Uterus (tissue), 4 donors: ENCODE data around the gene BPGM. TPM values are rescaled to one million over a fixed set of nuclear protein-coding genes. Genes with fewer than 3 reads are reported as not detected.

ENCODE experiments used
- DNase-seq, 2 donors: peaks; one replicate each; pipeline ENCODE4 v3.0.0-alpha.2; 2019 to 2020
- H3K27ac ChIP-seq, 2 donors: fragments of 200-600 bp; sonication (generic); 1 replicate in 1 of 2; 2 replicates in 1 of 2; pipeline ENCODE4 v1.5.1; 2016 to 2018
- H3K27me3 ChIP-seq, 2 donors: fragments of 200-600 bp; sonication (generic); one replicate each; pipeline ENCODE4 v1.5.1; 2018 to 2019; ENCODE audit warnings: control low read depth in 1 of 2
- H3K36me3 ChIP-seq, 2 donors: fragments of 200-600 bp; sonication (generic); one replicate each; pipeline ENCODE4 v1.5.1; 2019; ENCODE audit warnings: control low read depth in 1 of 2
- H3K4me1 ChIP-seq, 2 donors: fragments of 200-600 bp; sonication (generic); one replicate each; pipeline ENCODE4 v1.5.1; 2018 to 2019; ENCODE audit warnings: control low read depth in 1 of 2
- H3K4me3 ChIP-seq, 2 donors: fragments of 200-600 bp; sonication (generic); 1 replicate in 1 of 2; 2 replicates in 1 of 2; pipeline ENCODE4 v1.5.1; 2018 to 2019; ENCODE audit warnings: mild to moderate bottlenecking in 1 of 2
- H3K9me3 ChIP-seq, 2 donors: fragments of 200-600 bp; sonication (generic); one replicate each; pipeline ENCODE4 v1.5.1; 2019; ENCODE audit warnings: control low read depth in 1 of 2
- CTCF ChIP-seq, 4 experiments: fragments of 200-600 bp in 2 of 4; fragments of 450-650 bp in 2 of 4; sonication (generic) in 2 of 4; IDR thresholded peaks; one replicate each; pipeline ENCODE4 v1.5.1; 2016 to 2019; ENCODE audit warnings: antibody characterized with exemption in 4 of 4, mild to moderate bottlenecking in 2 of 4, moderate library complexity in 1 of 4
- POLR2A ChIP-seq, 2 donors: fragments of 450-650 bp; IDR thresholded peaks; one replicate each; pipeline ENCODE4 v1.6.1; 2016; ENCODE audit warnings: antibody characterized with exemption in 2 of 2, mild to moderate bottlenecking in 1 of 2, moderate library complexity in 1 of 2
- intact Hi-C: fragments of 100-400 bp; cut with DNase I; formaldehyde crosslinking; loops from one replicate; pipeline ENCODE4 v1.15.1; 2023; ENCODE audit warnings: low total_unique reads
- total RNA-seq, 4 donors: library from RNA; depleted of rRNA in 3 of 4; stranded (reverse); fragments of >200 nt in 3 of 4; gene quantifications; one replicate each; pipeline versions ENCODE4 v1.1.0 to v1.2.4, GENCODE V29; 2014 to 2023
- donor health status: DM: yes; HTN: yes; CAD: no.

The BPGM gene
- total RNA-seq, 4 donors from 2014 or later = 11.0 to 57.4 (median 15.0) TPM

GRCh38 chr7:134720091-134720935, 73.7 kb downstream of the BPGM start:
- H3K9me3 ChIP-seq = no peaks in the 10 kb centered on the region
- H3K36me3 ChIP-seq = no peaks in the 10 kb centered on the region
- H3K4me1 ChIP-seq = peaks cover 0 to 5% of the 10 kb centered on the region in 2 donors
- peak overlapping the region; percentile 65 to 72 for H3K27ac ChIP-seq
- intact Hi-C loops = no loop called here
- no peak for DNase-seq
- H3K4me3 ChIP-seq = no peak overlapping the region
- H3K27me3 ChIP-seq = no peaks in the 10 kb centered on the region
- TF ChIP-seq CTCF (IDR thresholded peaks at IDR 0.05) (no peak), POLR2A (IDR thresholded peaks at IDR 0.05) (no peak)

GRCh38 chr7:134721171-134721570, 74.5 kb downstream of the BPGM start:
- peak overlapping the region; percentile 65 to 72 for H3K27ac ChIP-seq
- no peak for DNase-seq
- intact Hi-C loops = no loop called here

GRCh38 chr7:134722786-134723322, 76.2 kb downstream of the BPGM start:
- H3K4me1 ChIP-seq = peaks cover 0 to 5% of the 10 kb centered on the region in 2 donors
- H3K9me3 ChIP-seq = no peaks in the 10 kb centered on the region
- no peaks in the 10 kb centered on the region for H3K36me3 ChIP-seq
- no peaks in the 10 kb centered on the region for H3K27me3 ChIP-seq
- intact Hi-C loops = no loop called here
- DNase-seq = no peak
- TF ChIP-seq POLR2A (IDR thresholded peaks at IDR 0.05) = no peak
- H3K27ac ChIP-seq = peak overlapping the region; percentile 40 to 58
- H3K4me3 ChIP-seq = no peak overlapping the region

More at GRCh38 chr7:134721171-134721570, 74.5 kb downstream of the BPGM start:
- Histone ChIP-seq H3K9me3 (no peaks in the 10 kb centered on the region), H3K27me3 (no peaks in the 10 kb centered on the region), H3K36me3 (no peaks in the 10 kb centered on the region), H3K4me1 (peaks cover 0 to 5% of the 10 kb centered on the region in 2 donors), H3K4me3 (no peak overlapping the region)
- TF ChIP-seq CTCF (IDR thresholded peaks at IDR 0.05) (no peak), POLR2A (IDR thresholded peaks at IDR 0.05) (no peak)

- TF ChIP-seq CTCF (IDR thresholded peaks at IDR 0.05) (no peak), POLR2A (IDR thresholded peaks at IDR 0.05) (no peak)
- DNase-seq = no peak
- H3K27me3 ChIP-seq = no peaks in the 10 kb centered on the region
- no peaks in the 10 kb centered on the region for H3K36me3 ChIP-seq
- no peak overlapping the region for H3K4me3 ChIP-seq
- H3K9me3 ChIP-seq = no peaks in the 10 kb centered on the region
- H3K27ac ChIP-seq = peak overlapping the region; percentile 39 to 58
- intact Hi-C loops = no loop called here
- H3K4me1 ChIP-seq = peaks cover 0 to 5% of the 10 kb centered on the region in 2 donors
Observed at GRCh38 chr7:134723892-134724291, 77.2 kb downstream of the BPGM start.

- no peaks in the 10 kb centered on the region for H3K27me3 ChIP-seq
- no peak for DNase-seq
- H3K9me3 ChIP-seq = no peaks in the 10 kb centered on the region
- TF ChIP-seq CTCF (IDR thresholded peaks at IDR 0.05) (peak; percentile 6 to 39 (median 26)), POLR2A (IDR thresholded peaks at IDR 0.05) (no peak)
- H3K4me3 ChIP-seq = no peak overlapping the region
- H3K27ac ChIP-seq = peak overlapping the region; percentile 39 to 58
- peaks cover 4 to 9% of the 10 kb centered on the region in 2 donors for H3K4me1 ChIP-seq
- intact Hi-C loops = no loop called here
- no peaks in the 10 kb centered on the region for H3K36me3 ChIP-seq
Observed at GRCh38 chr7:134724606-134725005, 78.0 kb downstream of the BPGM start.
